ENCODE data around the gene CYREN. TPM values are rescaled to one million over a fixed set of nuclear protein-coding genes. Genes with fewer than 3 reads are reported as not detected.

Gene CYREN
- total and polyA plus RNA-seq, 9 of the 15 experiments (the other 6 are each of a cell fraction or from before 2014, with no cell fraction given): 13.9 to 108 (median 88.8) TPM

DNA sequence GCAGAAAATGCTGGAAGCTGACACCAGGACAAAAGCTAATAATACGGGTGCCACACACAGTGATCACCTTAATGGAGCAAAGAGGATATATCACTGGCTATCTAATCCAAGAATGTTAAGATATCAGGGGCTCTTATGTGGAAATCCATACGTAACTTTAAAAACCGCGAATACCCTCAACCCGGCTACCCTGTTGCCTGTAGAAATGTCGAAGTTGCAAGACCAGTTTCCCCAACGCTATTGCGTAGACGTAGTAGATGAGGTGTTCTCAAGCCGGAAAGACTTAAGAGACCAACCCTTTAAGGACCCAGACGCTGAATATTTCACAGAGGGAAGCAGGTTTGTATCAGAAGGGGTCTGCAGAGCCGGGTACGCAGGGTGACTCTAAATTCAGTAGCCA, 7.9 kb upstream of the CYREN start (continued):
- TF ChIP-seq MAFG (tag; conservative IDR thresholded peaks at IDR 0.05) (no peak), TAF9B (IDR thresholded peaks at IDR 0.05; ENCODE audit: partially characterized antibody) (no peak), HOXB6 (CRISPR knock-in tag; IDR thresholded peaks at IDR 0.05; ENCODE audit: borderline replicate concordance) (no peak), ETV6 (IDR thresholded peaks at IDR 0.05; ENCODE audit: borderline replicate concordance in 1 of 2, low read depth in 2 of 2, low read length in 1 of 2) (no peak), ETV6 (CRISPR knock-in tag; IDR thresholded peaks at IDR 0.05; ENCODE audit: borderline replicate concordance) (no peak), TEAD2 (tag; IDR thresholded peaks at IDR 0.05) (no peak)
- TF ChIP-seq, protein P1, sequence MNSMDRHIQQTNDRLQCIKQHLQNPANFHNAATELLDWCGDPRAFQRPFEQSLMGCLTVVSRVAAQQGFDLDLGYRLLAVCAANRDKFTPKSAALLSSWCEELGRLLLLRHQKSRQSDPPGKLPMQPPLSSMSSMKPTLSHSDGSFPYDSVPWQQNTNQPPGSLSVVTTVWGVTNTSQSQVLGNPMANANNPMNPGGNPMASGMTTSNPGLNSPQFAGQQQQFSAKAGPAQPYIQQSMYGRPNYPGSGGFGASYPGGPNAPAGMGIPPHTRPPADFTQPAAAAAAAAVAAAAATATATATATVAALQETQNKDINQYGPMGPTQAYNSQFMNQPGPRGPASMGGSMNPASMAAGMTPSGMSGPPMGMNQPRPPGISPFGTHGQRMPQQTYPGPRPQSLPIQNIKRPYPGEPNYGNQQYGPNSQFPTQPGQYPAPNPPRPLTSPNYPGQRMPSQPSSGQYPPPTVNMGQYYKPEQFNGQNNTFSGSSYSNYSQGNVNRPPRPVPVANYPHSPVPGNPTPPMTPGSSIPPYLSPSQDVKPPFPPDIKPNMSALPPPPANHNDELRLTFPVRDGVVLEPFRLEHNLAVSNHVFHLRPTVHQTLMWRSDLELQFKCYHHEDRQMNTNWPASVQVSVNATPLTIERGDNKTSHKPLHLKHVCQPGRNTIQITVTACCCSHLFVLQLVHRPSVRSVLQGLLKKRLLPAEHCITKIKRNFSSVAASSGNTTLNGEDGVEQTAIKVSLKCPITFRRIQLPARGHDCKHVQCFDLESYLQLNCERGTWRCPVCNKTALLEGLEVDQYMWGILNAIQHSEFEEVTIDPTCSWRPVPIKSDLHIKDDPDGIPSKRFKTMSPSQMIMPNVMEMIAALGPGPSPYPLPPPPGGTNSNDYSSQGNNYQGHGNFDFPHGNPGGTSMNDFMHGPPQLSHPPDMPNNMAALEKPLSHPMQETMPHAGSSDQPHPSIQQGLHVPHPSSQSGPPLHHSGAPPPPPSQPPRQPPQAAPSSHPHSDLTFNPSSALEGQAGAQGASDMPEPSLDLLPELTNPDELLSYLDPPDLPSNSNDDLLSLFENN (IDR thresholded peaks at IDR 0.05; ENCODE audit: low read depth in 2 of 2, low read length in 2 of 2): no peak
- TF ChIP-seq, protein P2, sequence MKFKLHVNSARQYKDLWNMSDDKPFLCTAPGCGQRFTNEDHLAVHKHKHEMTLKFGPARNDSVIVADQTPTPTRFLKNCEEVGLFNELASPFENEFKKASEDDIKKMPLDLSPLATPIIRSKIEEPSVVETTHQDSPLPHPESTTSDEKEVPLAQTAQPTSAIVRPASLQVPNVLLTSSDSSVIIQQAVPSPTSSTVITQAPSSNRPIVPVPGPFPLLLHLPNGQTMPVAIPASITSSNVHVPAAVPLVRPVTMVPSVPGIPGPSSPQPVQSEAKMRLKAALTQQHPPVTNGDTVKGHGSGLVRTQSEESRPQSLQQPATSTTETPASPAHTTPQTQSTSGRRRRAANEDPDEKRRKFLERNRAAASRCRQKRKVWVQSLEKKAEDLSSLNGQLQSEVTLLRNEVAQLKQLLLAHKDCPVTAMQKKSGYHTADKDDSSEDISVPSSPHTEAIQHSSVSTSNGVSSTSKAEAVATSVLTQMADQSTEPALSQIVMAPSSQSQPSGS (CRISPR knock-in tag; IDR thresholded peaks at IDR 0.05): no peak
